HG03280 (cell line): ENCODE data around the gene PPP1R9A.

ENCODE experiments used
- ATAC-seq: cut with Tn5 transposase; IDR thresholded peaks from one replicate; pipeline ENCODE4 v1.9.1; 2021; ENCODE audit warnings: mild to moderate bottlenecking, moderate library complexity; ENCODE audit not compliant: unreplicated experiment

PPP1R9A gene

GRCh38 chr7:95190515-95190914, 283.1 kb downstream of the PPP1R9A start:
- ATAC-seq: no peak

- ATAC-seq: no peak
These were observed 284.4 kb downstream of the PPP1R9A start for GRCh38 chr7:95191795-95192194.

GRCh38 chr7:95198863-95199262, 291.5 kb downstream of the PPP1R9A start:
- no peak for ATAC-seq

GRCh38 chr7:95199779-95200558, 292.6 kb downstream of the PPP1R9A start:
- ATAC-seq: no peak

GRCh38 chr7:95200741-95201140, 293.3 kb downstream of the PPP1R9A start:
- ATAC-seq: no peak

DNA sequence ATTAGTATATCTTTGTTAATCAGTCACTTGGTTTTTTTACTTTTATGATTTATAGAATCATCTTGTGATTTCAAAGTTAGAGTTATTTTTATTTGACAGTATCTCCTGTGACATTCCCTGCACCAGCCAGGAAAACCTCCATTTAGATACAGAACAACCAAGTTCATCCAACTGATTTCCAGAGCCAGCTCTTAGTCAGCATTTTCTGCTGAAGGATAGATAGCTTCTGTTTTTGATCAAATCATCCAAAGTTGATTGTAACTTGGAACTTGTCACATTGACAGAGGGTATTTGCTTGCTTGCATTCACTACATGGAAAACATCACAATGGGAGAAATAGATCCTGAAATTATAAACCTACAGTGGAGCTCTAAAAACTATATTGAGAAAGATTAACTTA, 294.3 kb downstream of the PPP1R9A start:
- no peak for ATAC-seq

DNA sequence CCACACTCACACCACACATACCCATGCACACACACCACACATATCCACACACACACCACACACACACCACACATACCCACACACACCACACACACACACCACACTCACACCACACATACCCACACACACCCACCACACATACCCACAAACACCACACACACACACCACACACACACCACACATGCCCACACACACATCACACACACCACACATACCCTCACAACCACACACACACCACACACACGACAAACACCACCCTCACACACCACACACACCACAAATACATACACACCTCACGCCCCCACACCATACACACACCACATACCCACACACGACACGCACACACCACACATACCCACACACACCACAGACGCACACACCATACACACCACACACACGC, 297.2 kb downstream of the PPP1R9A start:
- no peak for ATAC-seq

GRCh38 chr7:95205665-95206225, 298.4 kb downstream of the PPP1R9A start:
- ATAC-seq: no peak

DNA sequence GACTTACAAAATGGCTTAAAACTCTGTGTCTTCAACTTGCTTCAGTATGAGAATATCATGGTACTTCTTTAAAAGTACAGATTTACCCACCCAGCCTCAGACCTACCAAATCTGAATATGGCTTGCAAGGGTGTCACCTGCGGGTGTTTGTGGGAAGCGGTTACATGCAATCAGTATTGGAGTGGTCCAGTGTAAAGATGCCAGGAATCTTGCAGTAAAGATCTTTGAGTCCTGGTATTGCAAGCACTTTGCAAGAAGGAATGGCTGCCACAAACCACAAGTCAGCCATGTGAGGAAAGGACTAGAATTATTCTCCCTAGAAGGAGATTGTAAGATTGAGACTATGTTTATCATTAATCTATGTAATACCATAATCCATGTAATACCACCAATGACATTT, 301.9 kb downstream of the PPP1R9A start:
- no peak for ATAC-seq

GRCh38 chr7:95209788-95210187, 302.4 kb downstream of the PPP1R9A start:
- ATAC-seq: no peak

DNA sequence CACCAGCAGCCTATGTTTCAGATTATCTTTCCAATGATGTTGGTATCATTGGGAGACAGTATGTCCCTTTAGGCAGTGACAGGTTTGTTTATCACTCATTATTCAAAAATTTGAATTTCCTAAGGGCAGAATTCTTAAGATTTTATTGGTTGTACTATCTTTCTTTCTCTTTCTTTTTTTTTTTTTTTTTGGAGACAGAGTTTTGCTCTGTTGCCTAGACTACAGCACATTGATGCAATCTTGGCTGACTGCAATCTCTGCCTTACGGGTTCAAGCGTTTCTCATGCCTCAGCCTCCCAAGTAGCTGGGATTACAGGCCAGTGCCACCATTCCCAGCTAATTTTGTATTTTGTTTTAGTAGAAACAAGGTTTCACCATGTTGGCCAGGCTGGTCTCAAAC, 305.8 kb downstream of the PPP1R9A start:
- no peak for ATAC-seq

DNA sequence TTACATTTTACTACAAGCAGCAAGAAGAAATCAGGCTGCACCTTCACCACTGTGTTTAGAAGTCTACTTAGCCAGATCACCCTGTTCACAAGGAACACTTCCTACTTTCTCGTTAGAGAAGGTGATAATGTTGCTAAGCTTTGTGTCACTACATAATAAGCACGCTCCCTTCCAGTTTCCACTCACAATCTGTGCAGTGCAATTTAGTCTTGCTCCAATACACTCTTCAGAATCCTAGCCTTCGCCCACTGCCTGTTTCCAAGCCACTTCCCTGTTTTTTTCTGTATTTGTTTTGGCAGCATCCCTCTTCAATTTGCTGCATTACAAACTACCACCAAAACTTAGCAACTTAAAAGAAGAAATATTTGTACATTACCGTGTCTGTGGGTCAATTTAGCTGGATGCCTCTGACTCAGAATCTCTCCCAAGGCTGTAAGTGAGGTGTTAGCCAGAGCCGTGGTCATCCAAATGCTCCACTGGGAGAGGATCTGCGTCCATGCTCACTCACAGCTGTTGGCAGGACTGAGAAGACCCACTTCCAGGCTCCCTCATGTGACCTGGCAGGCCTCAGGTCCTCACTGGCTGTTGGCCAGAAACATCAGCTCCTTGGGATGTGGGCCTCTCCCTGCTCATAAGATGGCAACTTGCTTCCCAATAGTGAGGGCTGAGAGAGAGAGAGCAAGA, 306.6 kb downstream of the PPP1R9A start:
- no peak for ATAC-seq

DNA sequence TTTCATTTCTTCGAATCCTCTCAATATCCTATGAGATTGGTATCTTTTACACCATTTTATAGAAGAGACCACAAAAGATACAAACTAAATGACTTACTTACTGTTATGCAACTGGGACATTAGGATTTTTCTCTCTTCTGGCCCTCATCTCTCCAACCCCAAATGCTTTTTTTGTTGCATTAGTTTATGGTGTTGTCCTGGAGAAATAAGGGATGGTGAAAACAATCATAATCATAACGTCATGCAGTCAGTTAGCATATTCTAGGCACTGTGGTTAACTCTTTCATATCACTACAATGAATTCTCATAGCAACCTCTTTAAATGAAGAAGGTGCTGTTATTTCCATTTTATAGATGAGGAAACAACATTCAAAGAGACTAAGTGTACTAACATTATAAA, 312.3 kb downstream of the PPP1R9A start:
- ATAC-seq: no peak

GRCh38 chr7:95220328-95220727, 312.9 kb downstream of the PPP1R9A start:
- ATAC-seq: no peak

GRCh38 chr7:95225301-95225700, 317.9 kb downstream of the PPP1R9A start:
- ATAC-seq: no peak

DNA sequence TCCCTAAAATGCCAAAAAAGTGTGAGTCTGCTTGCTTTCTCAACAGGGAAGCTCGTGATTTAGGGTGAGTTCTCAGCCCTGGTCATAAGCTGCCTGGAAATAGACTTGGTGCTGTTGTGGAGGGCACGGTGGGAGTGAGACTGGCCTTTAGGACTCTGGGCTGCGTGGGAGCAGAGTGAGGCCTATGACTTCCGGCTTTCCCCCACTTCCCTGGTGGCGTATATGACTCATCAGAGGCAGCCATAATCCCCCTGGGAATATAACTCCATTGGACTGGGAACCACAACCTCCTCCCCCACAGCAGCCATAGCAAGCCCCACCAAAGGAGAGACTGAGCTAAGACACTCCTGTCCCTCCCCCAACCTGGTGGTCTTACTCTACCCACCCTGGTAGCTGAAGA, 321.9 kb downstream of the PPP1R9A start:
- ATAC-seq: no peak

- no peak for ATAC-seq
These were observed 331.0 kb downstream of the PPP1R9A start for GRCh38 chr7:95238252-95238943.

GRCh38 chr7:95240921-95241320, 333.5 kb downstream of the PPP1R9A start:
- ATAC-seq: no peak

DNA sequence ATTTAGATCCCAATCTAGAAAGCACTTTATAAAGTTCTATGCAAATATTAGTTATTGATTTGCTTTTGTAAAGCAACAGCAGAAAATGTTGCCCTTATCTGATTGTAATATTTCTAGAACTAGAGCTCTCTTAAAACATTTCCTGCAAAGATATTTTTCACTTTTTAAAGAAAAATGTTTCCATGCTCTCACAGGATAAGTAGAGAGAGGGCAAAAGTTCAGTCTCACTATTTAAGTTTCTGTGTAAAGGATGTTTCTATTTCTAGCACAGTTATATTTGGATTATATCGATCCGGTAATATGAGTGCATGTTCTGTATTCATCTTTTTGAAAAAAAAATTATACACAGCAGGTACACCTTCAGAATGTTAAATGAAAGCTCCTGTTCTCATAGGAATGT, 334.9 kb downstream of the PPP1R9A start:
- no peak for ATAC-seq

DNA sequence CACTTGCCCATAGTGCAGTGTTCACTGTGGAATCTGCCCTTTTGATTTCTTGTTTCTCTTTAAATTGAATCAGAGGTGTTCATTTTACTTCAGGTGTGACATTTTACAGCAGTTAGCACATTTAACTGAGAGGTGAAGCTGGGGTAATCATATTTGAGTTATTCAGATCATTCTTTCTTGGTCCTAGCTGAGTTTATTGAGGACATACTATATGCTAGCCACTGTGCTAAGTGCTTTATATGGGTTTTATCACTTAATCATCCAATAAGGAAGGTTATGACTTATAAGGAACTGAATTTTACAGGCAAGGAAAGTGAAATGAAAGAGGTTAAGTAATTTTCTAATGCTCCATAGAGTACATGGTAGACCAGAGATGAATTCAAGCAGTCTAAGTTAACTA, 337.2 kb downstream of the PPP1R9A start:
- ATAC-seq: no peak

DNA sequence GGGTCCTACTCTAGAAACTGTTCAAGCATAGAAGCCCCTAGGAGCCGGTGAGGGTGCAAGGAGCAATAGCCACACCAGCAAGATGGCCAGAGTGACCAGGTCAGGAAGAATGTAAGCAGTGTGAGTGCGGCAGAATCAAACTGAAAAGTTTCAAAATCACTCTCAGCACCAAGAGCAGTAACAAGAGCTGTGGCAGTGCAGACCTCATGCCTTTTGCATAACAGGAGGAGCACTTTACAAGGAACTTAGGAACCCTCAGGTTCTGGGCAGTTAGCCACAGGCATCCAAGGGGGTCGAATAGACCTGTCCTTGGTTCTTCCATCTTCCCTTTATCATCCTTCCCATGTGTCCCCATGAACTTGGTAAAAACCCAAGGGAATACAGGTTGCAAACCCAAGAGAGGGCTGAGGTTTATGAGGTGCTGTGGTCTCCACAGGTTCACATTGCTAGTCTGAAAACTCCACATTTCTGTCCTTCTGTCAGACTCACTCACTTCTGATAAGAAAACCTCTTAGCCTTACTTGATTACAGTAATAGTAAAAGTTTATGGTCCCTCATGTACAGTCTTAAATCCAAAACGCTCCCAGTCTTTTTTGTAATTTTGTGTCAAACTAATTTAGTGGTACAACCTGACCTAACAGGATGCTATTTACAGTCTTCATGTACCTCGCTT, 338.6 kb downstream of the PPP1R9A start:
- ATAC-seq: no peak
